K562 (cell line): ENCODE measurements around the gene FARSA. TPM values are rescaled to one million over a fixed set of nuclear protein-coding genes. Genes with fewer than 3 reads are reported as not detected.
A peak's percentile ranks its signal among the peaks of the same experiment; 100 is the strongest.

Source experiments
- ARNT ChIP-seq, 2 experiments: fragments of 450-650 bp; IDR thresholded peaks; 2 replicates each; pipeline ENCODE4 v1.6.1; 2016; ENCODE audit warnings: mild to moderate bottlenecking in 1 of 2
- EWSR1 ChIP-seq: fragments of 450-650 bp; IDR thresholded peaks from 2 replicates; pipeline ENCODE4 v1.6.1; 2018; ENCODE audit warnings: borderline replicate concordance, mild to moderate bottlenecking, low read depth, moderate library complexity; ENCODE audit not compliant: partially characterized antibody
- FOSL1 ChIP-seq: fragments of 200-800 bp; sonication (Bioruptor generic); conservative IDR thresholded peaks from 2 replicates; pipeline ENCODE4 v1.6.1; 2016; ENCODE audit warnings: missing genetic modification characterization, missing compliant biosample characterization
- FOXP1 ChIP-seq: sonication (generic); formaldehyde crosslinking; IDR thresholded peaks from 2 replicates; pipeline ENCODE4 v1.8.0; 2022; ENCODE audit warnings: mild to moderate bottlenecking, missing genetic modification reagents
- JUN ChIP-seq, 2 experiments: sonication (generic) in 1 of 2; formaldehyde crosslinking in 1 of 2; IDR thresholded peaks; 2 replicates each; pipeline versions ENCODE4 v1.6.1 to v1.8.0; 2012 to 2022; ENCODE audit warnings: borderline replicate concordance in 2 of 2, mild to moderate bottlenecking in 2 of 2, improper control_type of control experiment in 1 of 2, low read depth in 1 of 2, low read length in 1 of 2, missing genetic modification reagents in 1 of 2
- MAFF ChIP-seq: IDR thresholded peaks from 2 replicates; pipeline ENCODE4 v1.6.1; 2012; ENCODE audit warnings: low read length, improper control_type of control experiment
- MIER1 ChIP-seq: fragments of 450-650 bp; IDR thresholded peaks from 2 replicates; pipeline ENCODE4 v1.6.1; 2016; ENCODE audit warnings: antibody characterized with exemption, mild to moderate bottlenecking, low read depth
- NUFIP1 ChIP-seq: fragments of 450-650 bp; IDR thresholded peaks from 2 replicates; pipeline ENCODE4 v1.6.1; 2018; ENCODE audit not compliant: partially characterized antibody
- PHF8 ChIP-seq: fragments of 200-600 bp; sonication (generic); IDR thresholded peaks from 2 replicates; pipeline ENCODE4 v1.6.1; 2012; ENCODE audit warnings: mixed run types, mild to moderate bottlenecking, inconsistent platforms, low read length, moderate library complexity, borderline replicate concordance
- PPARD ChIP-seq: fragments of 250-450 bp; sonication (Bioruptor Pico); IDR thresholded peaks from 2 replicates; pipeline ENCODE4 v1.8.0; 2022; ENCODE audit warnings: inconsistent platforms, mild to moderate bottlenecking, moderate library complexity
- SNRNP70 ChIP-seq: fragments of 200-400 bp; formaldehyde crosslinking; optimal IDR thresholded peaks from 2 replicates; pipeline ENCODE3; 2017; ENCODE audit warnings: low read depth, low read length
- SP2 ChIP-seq: IDR thresholded peaks from 2 replicates; pipeline ENCODE4 v1.6.1; 2011; ENCODE audit warnings: mild to moderate bottlenecking, low read depth, low read length, moderate library complexity; ENCODE audit not compliant: poor library complexity, severe bottlenecking; ENCODE audit errors: extremely low read depth
- SPI1 ChIP-seq: IDR thresholded peaks from 2 replicates; pipeline ENCODE4 v1.6.1; 2011; ENCODE audit warnings: low read depth, low read length, control low read depth, borderline replicate concordance
- SRSF9 ChIP-seq: fragments of 200-400 bp; formaldehyde crosslinking; IDR thresholded peaks from 2 replicates; pipeline ENCODE4 v1.6.1; 2017; ENCODE audit warnings: low read depth, low read length, borderline replicate concordance
- TAF7 ChIP-seq: fragments of 450-650 bp; IDR thresholded peaks from 2 replicates; pipeline ENCODE4 v1.6.1; 2016; ENCODE audit warnings: missing genetic modification characterization, missing compliant biosample characterization
- ZBTB12 ChIP-seq: fragments of 250-450 bp; sonication (Bioruptor Pico); IDR thresholded peaks from 2 replicates; pipeline ENCODE4 v1.4.0; 2020
- ZKSCAN1 ChIP-seq: fragments of 150-350 bp; IDR thresholded peaks from 2 replicates; pipeline ENCODE4 v1.6.1; 2016; ENCODE audit warnings: low read depth, low read length
- ZNF165 ChIP-seq: fragments of 250-450 bp; sonication (Bioruptor Pico); IDR thresholded peaks from 2 replicates; pipeline ENCODE4 v1.4.0; 2020; ENCODE audit warnings: borderline replicate concordance
- ZNF274 ChIP-seq: IDR thresholded peaks from 2 replicates; pipeline ENCODE4 v1.6.1; 2011; ENCODE audit warnings: low read depth, mild to moderate bottlenecking, low read length, moderate library complexity, borderline replicate concordance
- ZNF280A ChIP-seq: fragments of 450-650 bp; IDR thresholded peaks from 2 replicates; pipeline ENCODE4 v1.6.1; 2018; ENCODE audit warnings: mild to moderate bottlenecking, low read depth; ENCODE audit not compliant: partially characterized antibody
- ZNF311 ChIP-seq: fragments of 250-450 bp; sonication (Bioruptor Pico); IDR thresholded peaks from 2 replicates; pipeline ENCODE4 v1.4.0; 2020; ENCODE audit warnings: mild to moderate bottlenecking, moderate library complexity
- ZNF354B ChIP-seq: fragments of 250-450 bp; sonication (Bioruptor Pico); IDR thresholded peaks from 2 replicates; pipeline ENCODE4 v1.4.0; 2020
- ZNF512 ChIP-seq: IDR thresholded peaks from 2 replicates; pipeline ENCODE4 v1.6.1; 2016; ENCODE audit warnings: missing genetic modification characterization, missing compliant biosample characterization
- polyA plus RNA-seq, 8 experiments: library from polyadenylated mRNA; depleted of rRNA in 4 of 8; stranded (reverse) in 5 of 8; unstranded in 3 of 8; fragments of >200 nt; fragmentation: Nextera tagmentation in 2 of 8; fragmentation: Illumina TruSeq in 1 of 8; extraction: Ambion mirVana in 2 of 8; extraction: Trizol in 1 of 8; gene quantifications; 2 replicates each; pipeline versions ENCODE4 v1.2.1 to v1.2.3, GENCODE V29; 2011 to 2014; ENCODE audit warnings: inconsistent platforms in 1 of 8, missing spikeins in 1 of 8
- total RNA-seq, 7 experiments: library from RNA; depleted of rRNA in 6 of 7; stranded (reverse); fragments of >200 nt in 6 of 7; fragmentation: Illumina TruSeq in 2 of 7; extraction: Trizol in 2 of 7; gene quantifications; 2 replicates each; pipeline versions ENCODE4 v1.2.1 to v1.2.3, GENCODE V29; 2011 to 2021; ENCODE audit warnings: low replicate concordance in 1 of 7

FARSA gene
- total and polyA plus RNA-seq, 9 of the 15 experiments (the other 6 are each of a cell fraction or from before 2014, with no cell fraction given): 25.2 to 237 (median 89.6) TPM

DNA sequence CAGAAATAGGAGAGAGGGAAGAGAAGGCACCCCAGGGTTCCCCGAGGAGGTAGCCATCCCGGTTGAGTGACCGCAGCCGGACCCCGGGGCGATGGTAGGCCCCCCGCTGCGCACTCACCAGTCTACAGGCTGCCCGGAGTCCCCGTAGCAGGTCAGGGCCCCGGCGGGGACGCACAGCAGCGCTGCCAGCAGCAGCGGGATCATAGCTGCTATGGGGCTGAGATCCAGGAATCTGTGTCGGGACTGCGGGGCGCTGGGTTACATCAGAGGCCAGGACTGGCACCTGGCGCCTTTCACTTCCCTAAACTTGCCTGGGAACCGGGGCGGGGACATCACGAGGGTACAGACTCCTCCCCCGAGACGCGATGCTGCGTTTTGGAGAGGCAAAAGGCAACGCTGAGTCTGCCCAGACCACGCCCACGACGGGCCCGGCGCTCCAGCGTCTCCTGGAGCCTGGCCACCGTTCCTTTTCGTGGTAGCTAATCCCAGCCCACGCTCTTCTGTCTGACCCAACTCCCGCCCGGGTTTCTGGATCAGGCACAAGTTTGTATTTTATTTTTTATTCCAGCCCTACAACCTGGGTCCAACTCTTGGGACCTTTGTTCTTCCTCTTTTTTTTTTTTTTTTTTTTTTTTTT lies 52.2 kb downstream of the FARSA start, which contains the start of gene DNASE2 (continued):
- TF ChIP-seq PHF8: peak; percentile 87; the same call in 1 of the 2 replicates
- peak; percentile 97 for TF ChIP-seq SPI1
- TF ChIP-seq ZNF274: no peak
- TF ChIP-seq NUFIP1: no peak
- no peak for TF ChIP-seq SP2
- TF ChIP-seq ZNF311 (CRISPR knock-in tag): no peak
- no peak for TF ChIP-seq MIER1
- no peak for TF ChIP-seq ZBTB12 (CRISPR knock-in tag)
- no peak for TF ChIP-seq SRSF9
- TF ChIP-seq MAFF: no peak
- TF ChIP-seq TAF7 (tag): no peak
- TF ChIP-seq ZNF280A: no peak
- no peak for TF ChIP-seq ZNF165
- no peak for TF ChIP-seq SNRNP70
- TF ChIP-seq EWSR1: no peak
- no peak; the same call in 1 of the 2 replicates for TF ChIP-seq FOSL1
- TF ChIP-seq ZNF512 (tag): no peak
- TF ChIP-seq FOXP1: peak; percentile 64; the same call in 1 of the 2 replicates
- TF ChIP-seq PPARD (CRISPR knock-in tag): no peak
- no peak for TF ChIP-seq ZNF354B (CRISPR knock-in tag)
- no peak for TF ChIP-seq ARNT (IDR thresholded peaks at IDR 0.05)
- TF ChIP-seq JUN (IDR thresholded peaks at IDR 0.05; ENCODE audit: borderline replicate concordance, low read depth, low read length): 0 out of 2 replicates have a peak, but pooled peaks have one; percentile 34
- TF ChIP-seq JUN (CRISPR knock-in tag; IDR thresholded peaks at IDR 0.05; ENCODE audit: borderline replicate concordance): no peak
- peak; percentile 38; the same call in 1 of the 2 replicates for TF ChIP-seq ZKSCAN1
